PC-3 (cell line): ENCODE data around the gene OR1F1. TPM values are rescaled to one million over a fixed set of nuclear protein-coding genes. Genes with fewer than 3 reads are reported as not detected.

Source experiments
- ATAC-seq: fragments of 200-7000 bp; cut with Tn5 transposase; 2 replicates; pipeline ENCODE4 v1.9.1; 2020; ENCODE audit warnings: mild to moderate bottlenecking, moderate library complexity
- BruUV-seq: library from RNA; stranded (reverse); fragments of 400-500 nt; replicated peaks from 2 replicates; lab custom pipeline; 2021; lab: Mats Ljungman, UMichigan
- CTCF ChIA-PET: fragments of 300-600 bp; sonication (Branson Sonifier 250); formaldehyde crosslinking; loops from one replicate; lab custom pipeline; 2022; ENCODE audit warnings: antibody characterized with exemption; lab: Charles Lee
- POLR2A ChIA-PET: fragments of 300-600 bp; sonication (Branson Sonifier 250); formaldehyde crosslinking; loops from one replicate; lab custom pipeline; 2022; ENCODE audit warnings: antibody characterized with exemption; ENCODE audit not compliant: unreplicated experiment; lab: Charles Lee
- DNase-seq: peaks from one replicate; pipeline ENCODE4 v3.0.0-alpha.2; 2015
- H2AFZ ChIP-seq: fragments of 300-600 bp; sonication (generic); 2 replicates; pipeline ENCODE4 v1.6.0; 2016; ENCODE audit warnings: antibody characterized with exemption, low read length
- H3F3A ChIP-seq: fragments of 300-600 bp; sonication (generic); one replicate; pipeline ENCODE4 v1.6.0; 2017; ENCODE audit warnings: antibody characterized with exemption, low read length, control low read depth, mild to moderate bottlenecking; ENCODE audit not compliant: unreplicated experiment
- H3K27ac ChIP-seq: fragments of 300-600 bp; sonication (generic); 2 replicates; pipeline ENCODE4 v1.5.1; 2016; ENCODE audit warnings: mild to moderate bottlenecking, low read length
- H3K27me3 ChIP-seq: fragments of 300-600 bp; sonication (generic); 2 replicates; pipeline ENCODE4 v1.6.1; 2016; ENCODE audit warnings: low read length, mixed read lengths
- H3K36me3 ChIP-seq: fragments of 300-600 bp; sonication (generic); 2 replicates; pipeline ENCODE4 v1.6.1; 2016; ENCODE audit warnings: low read depth, mixed run types, low read length, mixed read lengths
- H3K4me1 ChIP-seq: fragments of 300-600 bp; sonication (generic); 2 replicates; pipeline ENCODE4 v1.5.1; 2016; ENCODE audit warnings: low read length; ENCODE audit not compliant: insufficient read depth
- H3K4me2 ChIP-seq: fragments of 300-600 bp; sonication (generic); 2 replicates; pipeline ENCODE4 v1.6.0; 2016; ENCODE audit warnings: low read length
- H3K4me3 ChIP-seq: fragments of 300-600 bp; sonication (generic); 2 replicates; pipeline ENCODE4 v1.5.1; 2016; ENCODE audit warnings: mild to moderate bottlenecking, low read length, mixed read lengths
- H3K79me2 ChIP-seq: fragments of 300-600 bp; sonication (generic); 2 replicates; pipeline ENCODE4 v1.6.1; 2017; ENCODE audit warnings: low read length, mixed read lengths
- H3K9ac ChIP-seq: fragments of 300-600 bp; sonication (generic); 2 replicates; pipeline ENCODE4 v1.6.0; 2016; ENCODE audit warnings: mild to moderate bottlenecking, low read length
- H3K9me2 ChIP-seq: fragments of 300-600 bp; sonication (generic); replicated peaks from 2 replicates; pipeline ENCODE4 v1.6.1; 2016; ENCODE audit warnings: mixed run types, low read length, mixed read lengths
- H3K9me3 ChIP-seq: fragments of 300-600 bp; sonication (generic); 2 replicates; pipeline ENCODE4 v1.6.1; 2016; ENCODE audit warnings: low read length, mixed read lengths
- H4K20me1 ChIP-seq: fragments of 300-600 bp; sonication (generic); 2 replicates; pipeline ENCODE4 v1.6.1; 2016; ENCODE audit warnings: low read length, mixed read lengths
- EZH2 ChIP-seq: fragments of 300-600 bp; sonication (generic); IDR thresholded peaks from one replicate; pipeline ENCODE4 v1.6.1; 2017; ENCODE audit warnings: antibody characterized with exemption, mild to moderate bottlenecking, low read length; ENCODE audit not compliant: unreplicated experiment
- EZH2phosphoT487 ChIP-seq: fragments of 300-600 bp; sonication (generic); IDR thresholded peaks from 2 replicates; pipeline ENCODE4 v1.6.1; 2018; ENCODE audit warnings: mild to moderate bottlenecking, antibody characterized with exemption, low read length, borderline replicate concordance
- intact Hi-C: fragments of 100-400 bp; cut with micrococcal nuclease; formaldehyde crosslinking; loops from 2 replicates; pipeline ENCODE4 v1.9.0; 2023
- total RNA-seq: library from RNA; depleted of rRNA; stranded (reverse); fragments of >200 nt; gene quantifications from 2 replicates; pipeline ENCODE4 v1.2.3, GENCODE V29; 2014
- TF ChIP-seq, protein P1 (sequence below): fragments of 300-600 bp; sonication (generic); conservative IDR thresholded peaks from 2 replicates; pipeline ENCODE4 v1.5.1; 2017; ENCODE audit warnings: antibody characterized with exemption, low read depth, mild to moderate bottlenecking, low read length

Gene OR1F1
- total RNA-seq, 1 experiment from 2014 or later = not detected

DNA sequence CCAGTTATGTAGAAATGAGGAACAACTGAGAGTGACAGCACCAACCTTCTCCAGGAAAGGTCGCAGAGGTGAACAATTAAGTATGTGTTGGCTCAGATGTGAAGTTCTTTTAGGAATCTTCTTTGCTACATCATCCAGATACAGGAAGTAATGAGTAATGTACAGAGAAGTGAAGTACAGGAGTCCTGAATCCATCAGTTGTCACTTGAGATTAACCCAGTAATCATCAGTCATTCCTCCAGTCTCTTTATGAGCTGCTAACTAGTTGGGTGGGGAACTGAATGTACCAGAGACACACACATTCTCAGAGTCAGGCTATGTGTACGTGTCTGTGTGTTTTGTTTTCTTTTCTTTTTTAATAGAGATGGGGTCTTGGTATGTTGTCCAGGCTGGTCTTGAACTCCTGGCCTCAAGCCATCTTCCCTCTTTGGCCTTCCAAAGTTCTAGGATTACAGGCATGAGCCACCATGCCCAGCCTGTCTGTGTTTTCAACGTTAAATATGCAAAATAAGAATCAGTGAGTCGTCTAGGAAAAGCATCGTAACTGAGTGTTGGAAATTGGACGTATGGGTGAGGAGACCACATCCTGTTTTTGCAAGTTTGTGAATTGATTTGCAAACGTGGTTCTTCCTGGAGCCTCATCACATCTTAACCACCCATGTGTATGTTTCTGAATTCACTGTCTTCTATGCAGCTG, 27.0 kb downstream of the OR1F1 start:
- Histone ChIP-seq H3F3A (no peaks in the 10 kb centered on the region), H3K79me2 (no peaks in the 10 kb centered on the region), H3K9me3 (no peaks in the 10 kb centered on the region), H4K20me1 (no peaks in the 10 kb centered on the region), H3K4me2 (no peak overlapping the region), H3K36me3 (no peaks in the 10 kb centered on the region), H3K27ac (no peak overlapping the region), H3K27me3 (peaks cover 12% of the 10 kb centered on the region; the same call in 1 of the 2 replicates), H3K4me3 (no peak overlapping the region), H3K4me1 (no peaks in the 10 kb centered on the region), H3K9ac (no peak overlapping the region), H2AFZ (no peak overlapping the region), H3K9me2 (no peaks in the 10 kb centered on the region)
- POLR2A ChIA-PET = no interaction called here
- no peak for DNase-seq
- ATAC-seq = no peak
- no peak for TF ChIP-seq EZH2phosphoT487
- intact Hi-C loops = no loop called here
- CTCF ChIA-PET = no interaction called here
- no TSS peak for BruUV-seq

- no peaks in the 10 kb centered on the region for H3K9me2 ChIP-seq
- H3K36me3 ChIP-seq = no peaks in the 10 kb centered on the region
- no peaks in the 10 kb centered on the region for H4K20me1 ChIP-seq
- ChIA-PET POLR2A (no interaction called here), CTCF (no interaction called here)
- TF ChIP-seq EZH2phosphoT487 (no peak), EZH2 (no peak)
- TF ChIP-seq, protein P1, sequence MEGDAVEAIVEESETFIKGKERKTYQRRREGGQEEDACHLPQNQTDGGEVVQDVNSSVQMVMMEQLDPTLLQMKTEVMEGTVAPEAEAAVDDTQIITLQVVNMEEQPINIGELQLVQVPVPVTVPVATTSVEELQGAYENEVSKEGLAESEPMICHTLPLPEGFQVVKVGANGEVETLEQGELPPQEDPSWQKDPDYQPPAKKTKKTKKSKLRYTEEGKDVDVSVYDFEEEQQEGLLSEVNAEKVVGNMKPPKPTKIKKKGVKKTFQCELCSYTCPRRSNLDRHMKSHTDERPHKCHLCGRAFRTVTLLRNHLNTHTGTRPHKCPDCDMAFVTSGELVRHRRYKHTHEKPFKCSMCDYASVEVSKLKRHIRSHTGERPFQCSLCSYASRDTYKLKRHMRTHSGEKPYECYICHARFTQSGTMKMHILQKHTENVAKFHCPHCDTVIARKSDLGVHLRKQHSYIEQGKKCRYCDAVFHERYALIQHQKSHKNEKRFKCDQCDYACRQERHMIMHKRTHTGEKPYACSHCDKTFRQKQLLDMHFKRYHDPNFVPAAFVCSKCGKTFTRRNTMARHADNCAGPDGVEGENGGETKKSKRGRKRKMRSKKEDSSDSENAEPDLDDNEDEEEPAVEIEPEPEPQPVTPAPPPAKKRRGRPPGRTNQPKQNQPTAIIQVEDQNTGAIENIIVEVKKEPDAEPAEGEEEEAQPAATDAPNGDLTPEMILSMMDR = no peak
- no TSS peak for BruUV-seq
- H3K27me3 ChIP-seq = peaks cover 12% of the 10 kb centered on the region; the same call in 1 of the 2 replicates
- intact Hi-C loops = no loop called here
- no peaks in the 10 kb centered on the region for H3K4me1 ChIP-seq
- H2AFZ ChIP-seq = no peak overlapping the region
- H3K27ac ChIP-seq = no peak overlapping the region
- no peaks in the 10 kb centered on the region for H3F3A ChIP-seq
- H3K9ac ChIP-seq = no peak overlapping the region
- no peaks in the 10 kb centered on the region for H3K9me3 ChIP-seq
- no peak overlapping the region for H3K4me2 ChIP-seq
- no peak overlapping the region for H3K4me3 ChIP-seq
- ATAC-seq = no peak
- no peak for DNase-seq
- H3K79me2 ChIP-seq = no peaks in the 10 kb centered on the region
These were observed 27.7 kb downstream of the OR1F1 start for GRCh38 chr16:3215601-3216262.

DNA sequence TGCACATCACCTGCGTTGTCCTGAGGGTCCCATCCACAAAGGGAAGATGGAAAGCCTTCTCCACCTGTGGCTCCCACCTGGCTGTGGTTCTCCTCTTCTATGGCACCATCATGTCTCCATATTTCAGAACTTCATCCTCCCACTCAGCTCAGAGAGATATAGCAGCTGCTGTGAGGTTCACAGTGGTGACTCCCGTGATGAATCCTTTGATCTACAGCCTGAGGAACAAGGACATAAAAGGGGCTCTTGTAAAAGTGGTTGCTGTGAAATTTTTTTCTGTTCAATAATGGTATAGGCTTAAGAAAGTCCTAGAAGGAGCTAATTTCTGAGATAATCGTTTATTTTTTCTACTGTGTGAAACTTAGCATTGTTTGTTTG, 28.2 kb downstream of the OR1F1 start:
- ChIA-PET CTCF (no interaction called here), POLR2A (no interaction called here)
- Histone ChIP-seq H3K4me2 (no peak overlapping the region), H3K36me3 (no peaks in the 10 kb centered on the region), H3K4me3 (no peak overlapping the region), H3K9ac (no peak overlapping the region), H3F3A (no peaks in the 10 kb centered on the region), H3K4me1 (no peaks in the 10 kb centered on the region), H3K9me3 (no peaks in the 10 kb centered on the region), H4K20me1 (no peaks in the 10 kb centered on the region), H3K27me3 (peaks cover 12% of the 10 kb centered on the region; the same call in 1 of the 2 replicates), H3K27ac (no peak overlapping the region), H3K79me2 (no peaks in the 10 kb centered on the region), H3K9me2 (no peaks in the 10 kb centered on the region), H2AFZ (no peak overlapping the region)
- BruUV-seq = no TSS peak
- DNase-seq = no peak
- intact Hi-C loops = no loop called here
- no peak for ATAC-seq
- TF ChIP-seq EZH2phosphoT487 (no peak), EZH2 (no peak)
- TF ChIP-seq, protein P1 = no peak
